ENCODE data around the gene TMEM106A. TPM values are rescaled to one million over a fixed set of nuclear protein-coding genes. Genes with fewer than 3 reads are reported as not detected.

The TMEM106A gene
- polyA plus RNA-seq, 4 donors = 8.9 to 20.4 (median 13.9) TPM

Other genes with a start within 250 kb of the TMEM106A start
- 10 to 100 TPM; 47.7 to 85.9 (median 54.9) TPM for gene AARSD1, start 247.4 kb upstream of the TMEM106A start, polyA plus RNA-seq (ENCODE audit: insufficient read length in 4 of 4)
- gene PTGES3L, start 231.8 kb upstream of the TMEM106A start, polyA plus RNA-seq (ENCODE audit: insufficient read length in 4 of 4) = 1 to 10 TPM in 3 of 4 donors, under 1 TPM in 1; 1.00 to 3.0 (median 1.9) TPM
- gene RUNDC1, start 231.3 kb upstream of the TMEM106A start, polyA plus RNA-seq (ENCODE audit: insufficient read length in 4 of 4) = 10 to 100 TPM in 3 of 4 donors, 1 to 10 TPM in 1; 8.3 to 17.6 (median 15.9) TPM
- 1,000 to 10,000 TPM; 1,424 to 1,561 (median 1,476) TPM for gene RPL27, start 213.5 kb upstream of the TMEM106A start, polyA plus RNA-seq (ENCODE audit: insufficient read length in 4 of 4)
- 10 to 100 TPM in 3 of 4 donors, 1 to 10 TPM in 1; 9.1 to 12.9 (median 11.1) TPM for gene IFI35, start 205.1 kb upstream of the TMEM106A start, polyA plus RNA-seq (ENCODE audit: insufficient read length in 4 of 4)
- gene VAT1, start 189.5 kb upstream of the TMEM106A start, polyA plus RNA-seq (ENCODE audit: insufficient read length in 4 of 4) = 100 to 1,000 TPM; 107 to 136 (median 121) TPM
- gene RND2, start 186.6 kb upstream of the TMEM106A start, polyA plus RNA-seq (ENCODE audit: insufficient read length in 4 of 4) = 1 to 10 TPM; 2.2 to 3.7 (median 3.2) TPM
- 10 to 100 TPM; 11.0 to 17.2 (median 15.4) TPM for gene BRCA1, start 86.5 kb upstream of the TMEM106A start, polyA plus RNA-seq (ENCODE audit: insufficient read length in 4 of 4)
- gene NBR1, start 40.7 kb upstream of the TMEM106A start, polyA plus RNA-seq (ENCODE audit: insufficient read length in 4 of 4) = 100 to 1,000 TPM; 111 to 160 (median 120) TPM
- 10 to 100 TPM in 2 of 4 donors, 1 to 10 TPM in 2; 4.9 to 22.7 (median 11.0) TPM for gene CCDC200, start 16.7 kb downstream of the TMEM106A start, polyA plus RNA-seq (ENCODE audit: insufficient read length in 4 of 4)
- 1 to 10 TPM in 2 of 4 donors, not detected in 2; 1.2 to 1.9 TPM for gene RNU2-1, start 22.1 kb downstream of the TMEM106A start, polyA plus RNA-seq (ENCODE audit: insufficient read length in 4 of 4)
- gene ARL4D, start 187.1 kb downstream of the TMEM106A start, polyA plus RNA-seq (ENCODE audit: insufficient read length in 4 of 4) = 10 to 100 TPM in 2 of 4 donors, 1 to 10 TPM in 2; 8.6 to 33.2 (median 11.2) TPM

Data from left renal pelvis (tissue), 4 donors.